DND-41 (cell line): Measurements from ENCODE around the gene INO80.

Source experiments
- ATAC-seq: fragments of 200-7000 bp; cut with Tn5 transposase; 3 replicates; pipeline ENCODE4 v1.9.1; 2021; ENCODE audit warnings: low read depth; ENCODE audit not compliant: insufficient read depth
- DNase-seq: peaks from one replicate; pipeline ENCODE4 v3.0.0-alpha.2; 2020
- H2AFZ ChIP-seq: 2 replicates; pipeline ENCODE4 v1.6.0; 2012; ENCODE audit warnings: low read depth, low read length
- H3K27ac ChIP-seq: 2 replicates; pipeline ENCODE4 v1.5.1; 2012; ENCODE audit warnings: low read length, inconsistent platforms
- H3K27me3 ChIP-seq: fragments of 200-600 bp; sonication (generic); 2 replicates; pipeline ENCODE4 v1.6.0; 2012; ENCODE audit warnings: low read length, mild to moderate bottlenecking, inconsistent platforms; ENCODE audit not compliant: insufficient read depth, poor library complexity
- H3K36me3 ChIP-seq: 2 replicates; pipeline ENCODE4 v1.5.1; 2012; ENCODE audit warnings: low read length, inconsistent platforms; ENCODE audit not compliant: insufficient read depth
- H3K4me1 ChIP-seq: 2 replicates; pipeline ENCODE4 v1.5.1; 2012; ENCODE audit warnings: mild to moderate bottlenecking, low read length; ENCODE audit not compliant: insufficient read depth
- H3K4me2 ChIP-seq: 2 replicates; pipeline ENCODE4 v1.6.0; 2012; ENCODE audit warnings: mild to moderate bottlenecking, moderate library complexity, low read length, inconsistent platforms; ENCODE audit not compliant: insufficient read depth
- H3K4me3 ChIP-seq, 2 experiments: fragments of 200-600 bp in 1 of 2; shearing (Covaris generic) in 1 of 2; 2 replicates each; pipeline ENCODE4 v1.5.1; 2012 to 2016; ENCODE audit warnings: inconsistent platforms in 2 of 2, low read length in 2 of 2, mild to moderate bottlenecking in 2 of 2, low read depth in 1 of 2, moderate library complexity in 1 of 2
- H3K79me2 ChIP-seq: 2 replicates; pipeline ENCODE4 v1.6.0; 2012; ENCODE audit warnings: low read length, inconsistent platforms; ENCODE audit not compliant: insufficient read depth
- H3K9ac ChIP-seq: 2 replicates; pipeline ENCODE4 v1.6.0; 2012; ENCODE audit warnings: low read depth, mild to moderate bottlenecking, inconsistent platforms, low read length, moderate library complexity
- H3K9me3 ChIP-seq: 2 replicates; pipeline ENCODE4 v1.5.1; 2012; ENCODE audit warnings: low read length, moderate library complexity, mild to moderate bottlenecking, inconsistent platforms; ENCODE audit not compliant: insufficient read depth, severe bottlenecking
- H4K20me1 ChIP-seq: 2 replicates; pipeline ENCODE4 v1.6.0; 2012; ENCODE audit warnings: low read length; ENCODE audit not compliant: insufficient read depth
- EZH2 ChIP-seq: IDR thresholded peaks from 3 replicates; pipeline ENCODE4 v1.6.1; 2012; ENCODE audit warnings: borderline replicate concordance, low read depth, mild to moderate bottlenecking, moderate library complexity, low read length, inconsistent platforms; ENCODE audit not compliant: severe bottlenecking
- TF ChIP-seq, protein P1 (sequence below): IDR thresholded peaks from 2 replicates; pipeline ENCODE4 v1.5.1; 2012; ENCODE audit warnings: borderline replicate concordance, low read length, moderate library complexity, mild to moderate bottlenecking; ENCODE audit not compliant: poor library complexity, severe bottlenecking; ENCODE audit errors: extremely low read depth

Gene INO80

DNA sequence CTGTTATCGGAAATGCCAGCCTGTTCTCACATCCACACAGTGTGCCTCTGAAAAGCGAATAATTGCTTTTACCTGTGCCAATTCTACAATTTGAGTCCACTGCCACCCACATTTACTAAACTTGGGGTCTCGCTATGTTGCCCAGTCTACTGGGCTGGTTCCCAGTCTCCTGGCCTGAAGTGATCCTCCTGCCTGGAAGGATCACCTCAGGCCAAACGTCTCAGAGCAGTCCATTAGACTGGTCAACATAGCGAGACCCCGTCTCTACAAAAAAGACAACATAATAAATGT, 827 bp upstream of the INO80 start:
- no peaks in the 10 kb centered on the region for H4K20me1 ChIP-seq
- TF ChIP-seq EZH2, result no peak
- TF ChIP-seq, protein P1, sequence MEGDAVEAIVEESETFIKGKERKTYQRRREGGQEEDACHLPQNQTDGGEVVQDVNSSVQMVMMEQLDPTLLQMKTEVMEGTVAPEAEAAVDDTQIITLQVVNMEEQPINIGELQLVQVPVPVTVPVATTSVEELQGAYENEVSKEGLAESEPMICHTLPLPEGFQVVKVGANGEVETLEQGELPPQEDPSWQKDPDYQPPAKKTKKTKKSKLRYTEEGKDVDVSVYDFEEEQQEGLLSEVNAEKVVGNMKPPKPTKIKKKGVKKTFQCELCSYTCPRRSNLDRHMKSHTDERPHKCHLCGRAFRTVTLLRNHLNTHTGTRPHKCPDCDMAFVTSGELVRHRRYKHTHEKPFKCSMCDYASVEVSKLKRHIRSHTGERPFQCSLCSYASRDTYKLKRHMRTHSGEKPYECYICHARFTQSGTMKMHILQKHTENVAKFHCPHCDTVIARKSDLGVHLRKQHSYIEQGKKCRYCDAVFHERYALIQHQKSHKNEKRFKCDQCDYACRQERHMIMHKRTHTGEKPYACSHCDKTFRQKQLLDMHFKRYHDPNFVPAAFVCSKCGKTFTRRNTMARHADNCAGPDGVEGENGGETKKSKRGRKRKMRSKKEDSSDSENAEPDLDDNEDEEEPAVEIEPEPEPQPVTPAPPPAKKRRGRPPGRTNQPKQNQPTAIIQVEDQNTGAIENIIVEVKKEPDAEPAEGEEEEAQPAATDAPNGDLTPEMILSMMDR, result no peak
- H3K9ac ChIP-seq, result peak overlapping the region; percentile 74
- peaks cover 10% of the 10 kb centered on the region; the same call in 1 of the 2 replicates for H3K36me3 ChIP-seq
- ATAC-seq (no peak), DNase-seq (no peak)
- H3K4me1 ChIP-seq, result peaks cover 20% of the 10 kb centered on the region
- H3K27me3 ChIP-seq, result no peaks in the 10 kb centered on the region
- H3K4me2 ChIP-seq, result peak overlapping the region; percentile 78
- no peaks in the 10 kb centered on the region for H3K9me3 ChIP-seq
- H3K27ac ChIP-seq, result peak overlapping the region; percentile 99
- peak overlapping the region; percentile 70 for H2AFZ ChIP-seq
- H3K79me2 ChIP-seq, result peaks cover 41% of the 10 kb centered on the region
- H3K4me3 ChIP-seq, result peak overlapping the region; percentile 41 to 71

GRCh38 chr15:41115652-41116115, 396 bp downstream of the INO80 start:
- peak overlapping the region; percentile 85 for H2AFZ ChIP-seq
- no peaks in the 10 kb centered on the region for H4K20me1 ChIP-seq
- H3K79me2 ChIP-seq, result peaks cover 53% of the 10 kb centered on the region
- H3K36me3 ChIP-seq, result peaks cover 13% of the 10 kb centered on the region; the same call in 1 of the 2 replicates
- H3K4me1 ChIP-seq, result peaks cover 20% of the 10 kb centered on the region
- H3K4me2 ChIP-seq, result peak overlapping the region; percentile 79
- H3K27ac ChIP-seq, result peak overlapping the region; percentile 99
- H3K9me3 ChIP-seq, result no peaks in the 10 kb centered on the region
- ATAC-seq, result peak; percentile 57
- peak overlapping the region; percentile 74 for H3K9ac ChIP-seq
- peak; percentile 62 for DNase-seq
- TF ChIP-seq EZH2, result no peak
- TF ChIP-seq, protein P1, result no peak
- H3K27me3 ChIP-seq, result no peaks in the 10 kb centered on the region
- peak overlapping the region; percentile 41 to 71; a peak in 3 of 4 replicates for H3K4me3 ChIP-seq

- H3K27ac ChIP-seq, result peak overlapping the region; percentile 99
- peak overlapping the region; percentile 85 for H2AFZ ChIP-seq
- peak overlapping the region; percentile 79 for H3K4me2 ChIP-seq
- peaks cover 58% of the 10 kb centered on the region for H3K79me2 ChIP-seq
- peak overlapping the region; percentile 41 to 71; a peak in 3 of 4 replicates for H3K4me3 ChIP-seq
- H3K9me3 ChIP-seq, result no peaks in the 10 kb centered on the region
- H3K9ac ChIP-seq, result peak overlapping the region; percentile 74
- H4K20me1 ChIP-seq, result no peaks in the 10 kb centered on the region
- H3K4me1 ChIP-seq, result peaks cover 20% of the 10 kb centered on the region
- no peaks in the 10 kb centered on the region for H3K27me3 ChIP-seq
- DNase-seq, result no peak
- peaks cover 13% of the 10 kb centered on the region; the same call in 1 of the 2 replicates for H3K36me3 ChIP-seq
- TF ChIP-seq, protein P1, result peak; percentile 48
- no peak for TF ChIP-seq EZH2
- peak; percentile 5 for ATAC-seq
Observed at GRCh38 chr15:41115161-41115651, 874 bp downstream of the INO80 start.
